Peyer's patch (tissue), 4 donors: ENCODE results near the gene TNFRSF18. TPM values are rescaled to one million over a fixed set of nuclear protein-coding genes. Genes with fewer than 3 reads are reported as not detected.

Source experiments
- DNase-seq, 3 donors: peaks; one replicate each; pipeline ENCODE4 v3.0.0-alpha.2; 2017 to 2019
- H3K27ac ChIP-seq, 4 donors: fragments of 200-600 bp; sonication (generic); one replicate each; pipeline ENCODE4 v1.5.1; 2016 to 2019
- H3K27me3 ChIP-seq, 2 donors: fragments of 200-600 bp; sonication (generic); one replicate each; pipeline ENCODE4 v1.5.1; 2019
- H3K36me3 ChIP-seq, 3 donors: fragments of 200-600 bp; sonication (generic); one replicate each; pipeline ENCODE4 v1.5.1; 2016 to 2019
- H3K4me1 ChIP-seq, 4 donors: fragments of 200-600 bp; sonication (generic); one replicate each; pipeline ENCODE4 v1.5.1; 2016 to 2019
- H3K4me3 ChIP-seq, 4 donors: fragments of 200-600 bp; sonication (generic); 1 replicate in 3 of 4; 2 replicates in 1 of 4; pipeline ENCODE4 v1.5.1; 2016 to 2019; ENCODE audit warnings: mild to moderate bottlenecking in 1 of 4
- H3K9me3 ChIP-seq, 4 donors: fragments of 200-600 bp; sonication (generic); one replicate each; pipeline ENCODE4 v1.5.1; 2016 to 2019; ENCODE audit warnings: mild to moderate bottlenecking in 1 of 4
- CTCF ChIP-seq, 6 experiments: fragments of 450-650 bp in 4 of 6; fragments of 200-600 bp in 2 of 6; sonication (generic) in 1 of 6; IDR thresholded peaks; one replicate each; pipeline ENCODE4 v1.5.1; 2017 to 2019; ENCODE audit warnings: antibody characterized with exemption in 6 of 6, mild to moderate bottlenecking in 3 of 6, moderate library complexity in 1 of 6
- POLR2A ChIP-seq, 2 donors: fragments of 450-650 bp; IDR thresholded peaks; one replicate each; pipeline ENCODE4 v1.5.1; 2017; ENCODE audit warnings: antibody characterized with exemption in 2 of 2, mild to moderate bottlenecking in 2 of 2, moderate library complexity in 2 of 2
- total RNA-seq, 4 donors: library from RNA; depleted of rRNA; stranded (reverse); fragments of >200 nt; gene quantifications; one replicate each; pipeline ENCODE4 v1.1.0, GENCODE V29; 2016

TNFRSF18 gene
- total RNA-seq, 4 donors from 2014 or later, result 0.70 to 38.0 (median 3.2) TPM; not detected in 1

- peaks cover 0 to 36% (median 18%) of the 10 kb centered on the region in 4 donors for H3K4me1 ChIP-seq
- H3K36me3 ChIP-seq, result peaks cover 0 to 36% (median 0%) of the 10 kb centered on the region in 3 donors
- H3K27me3 ChIP-seq, result no peaks in the 10 kb centered on the region
- no peak for DNase-seq
- H3K4me3 ChIP-seq, result no peak overlapping the region
- H3K27ac ChIP-seq, result peak overlapping the region in 2 of 4 donors; percentile 30 to 49
- H3K9me3 ChIP-seq, result no peaks in the 10 kb centered on the region
- TF ChIP-seq POLR2A (IDR thresholded peaks at IDR 0.05), result no peak
- TF ChIP-seq CTCF (IDR thresholded peaks at IDR 0.05), result no peak
Observed at GRCh38 chr1:1215080-1215676, 8.8 kb upstream of the TNFRSF18 start.

DNA sequence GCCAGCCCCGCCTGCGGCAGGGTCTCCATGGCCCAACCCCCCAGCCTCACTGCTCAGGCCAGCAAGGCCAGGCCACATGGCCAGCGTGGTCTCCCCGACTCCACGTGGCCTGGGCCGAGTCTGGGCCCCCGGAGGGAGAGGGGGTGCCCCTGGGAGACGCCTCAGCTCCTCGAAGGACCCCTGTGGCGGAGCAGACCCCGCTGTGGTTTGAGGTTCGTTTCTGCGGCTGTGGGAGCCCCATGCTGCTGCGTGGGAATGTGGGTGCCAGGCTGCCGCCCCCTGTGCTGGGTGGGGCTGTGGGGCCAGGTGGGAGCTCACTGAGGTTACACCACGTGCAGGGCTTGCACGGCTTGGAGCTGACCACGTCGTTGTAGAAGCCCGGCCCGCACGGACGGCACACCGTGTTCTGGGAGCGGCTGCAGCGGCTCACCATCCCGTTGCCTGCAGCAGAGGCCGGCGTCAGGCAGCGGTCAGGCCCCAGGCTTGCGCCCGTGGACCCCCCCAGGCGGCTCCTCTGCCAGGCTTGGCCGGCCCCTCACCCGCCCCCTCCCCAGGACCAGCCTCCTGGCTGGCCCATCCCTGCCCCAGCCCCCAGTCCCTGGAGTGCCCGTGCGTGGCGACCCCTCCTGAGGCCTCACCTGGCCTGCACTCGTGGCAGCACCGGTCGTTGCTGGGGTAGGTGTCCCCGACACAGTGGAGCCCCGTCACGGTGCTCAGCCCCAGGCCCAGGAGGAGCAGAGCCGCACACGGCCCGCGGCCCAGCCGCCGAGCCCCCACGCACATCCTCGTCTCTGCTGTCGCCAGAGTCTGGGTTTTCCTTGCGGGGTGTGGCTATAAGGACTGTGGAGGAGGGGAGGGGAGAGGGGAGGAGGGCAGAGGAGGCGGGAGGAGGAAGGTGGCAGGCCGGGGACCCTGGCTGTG, 7.2 kb upstream of the TNFRSF18 start, which contains the start of gene TNFRSF4:
TNFRSF4 (minus strand) TSS at position 809 of the 921 bp plus-strand sequence; CDS start at position 783, 26 bp downstream.
- peak in 2 of 3 donors; percentile 45 to 74 for DNase-seq
- Histone ChIP-seq H3K27ac (peak within 1 kb of the TSS in 3 of 4 donors; percentile 46 to 57 (median 51)), H3K36me3 (peaks cover 0 to 21% (median 0%) of the 10 kb centered on the region in 3 donors), H3K4me3 (peak within 1 kb of the TSS; percentile 2 to 35 (median 26)), H3K9me3 (no peaks in the 10 kb centered on the region), H3K4me1 (peaks cover 0 to 44% (median 20%) of the 10 kb centered on the region in 4 donors), H3K27me3 (no peaks in the 10 kb centered on the region)
- no peak for TF ChIP-seq POLR2A (IDR thresholded peaks at IDR 0.05)
- TF ChIP-seq CTCF (IDR thresholded peaks at IDR 0.05), result no peak

GRCh38 chr1:1212780-1213344, 6.5 kb upstream of the TNFRSF18 start:
- peaks cover 0 to 14% (median 0%) of the 10 kb centered on the region in 3 donors for H3K36me3 ChIP-seq
- TF ChIP-seq POLR2A (IDR thresholded peaks at IDR 0.05) (no peak), CTCF (IDR thresholded peaks at IDR 0.05) (no peak)
- H3K27me3 ChIP-seq, result no peaks in the 10 kb centered on the region
- H3K4me3 ChIP-seq, result peak overlapping the region; percentile 2 to 35 (median 26)
- H3K4me1 ChIP-seq, result peaks cover 0 to 52% (median 28%) of the 10 kb centered on the region in 4 donors
- no peaks in the 10 kb centered on the region for H3K9me3 ChIP-seq
- peak overlapping the region in 3 of 4 donors; percentile 46 to 57 (median 57) for H3K27ac ChIP-seq
- peak in 2 of 3 donors; percentile 75 to 85 for DNase-seq

GRCh38 chr1:1211541-1212441, 5.4 kb upstream of the TNFRSF18 start:
- Histone ChIP-seq H3K36me3 (peaks cover 0 to 3% (median 0%) of the 10 kb centered on the region in 3 donors), H3K27ac (peak overlapping the region in 3 of 4 donors; percentile 2 to 57 (median 57)), H3K27me3 (peaks cover 0 to 8% of the 10 kb centered on the region in 2 donors), H3K9me3 (no peaks in the 10 kb centered on the region), H3K4me3 (peak overlapping the region; percentile 2 to 35 (median 26)), H3K4me1 (peaks cover 0 to 61% (median 39%) of the 10 kb centered on the region in 4 donors)
- DNase-seq, result peak in 1 of 3 donors; percentile 42
- TF ChIP-seq POLR2A (IDR thresholded peaks at IDR 0.05) (no peak), CTCF (IDR thresholded peaks at IDR 0.05) (no peak)
